ENCODE data around the gene CCDC9. TPM values are rescaled to one million over a fixed set of nuclear protein-coding genes. Genes with fewer than 3 reads are reported as not detected.

CCDC9 gene
- total and polyA plus RNA-seq, 2 of the 13 experiments (the other 11 are each of a cell fraction or from before 2014, with no cell fraction given): 2.9 to 6.3 TPM

DNA sequence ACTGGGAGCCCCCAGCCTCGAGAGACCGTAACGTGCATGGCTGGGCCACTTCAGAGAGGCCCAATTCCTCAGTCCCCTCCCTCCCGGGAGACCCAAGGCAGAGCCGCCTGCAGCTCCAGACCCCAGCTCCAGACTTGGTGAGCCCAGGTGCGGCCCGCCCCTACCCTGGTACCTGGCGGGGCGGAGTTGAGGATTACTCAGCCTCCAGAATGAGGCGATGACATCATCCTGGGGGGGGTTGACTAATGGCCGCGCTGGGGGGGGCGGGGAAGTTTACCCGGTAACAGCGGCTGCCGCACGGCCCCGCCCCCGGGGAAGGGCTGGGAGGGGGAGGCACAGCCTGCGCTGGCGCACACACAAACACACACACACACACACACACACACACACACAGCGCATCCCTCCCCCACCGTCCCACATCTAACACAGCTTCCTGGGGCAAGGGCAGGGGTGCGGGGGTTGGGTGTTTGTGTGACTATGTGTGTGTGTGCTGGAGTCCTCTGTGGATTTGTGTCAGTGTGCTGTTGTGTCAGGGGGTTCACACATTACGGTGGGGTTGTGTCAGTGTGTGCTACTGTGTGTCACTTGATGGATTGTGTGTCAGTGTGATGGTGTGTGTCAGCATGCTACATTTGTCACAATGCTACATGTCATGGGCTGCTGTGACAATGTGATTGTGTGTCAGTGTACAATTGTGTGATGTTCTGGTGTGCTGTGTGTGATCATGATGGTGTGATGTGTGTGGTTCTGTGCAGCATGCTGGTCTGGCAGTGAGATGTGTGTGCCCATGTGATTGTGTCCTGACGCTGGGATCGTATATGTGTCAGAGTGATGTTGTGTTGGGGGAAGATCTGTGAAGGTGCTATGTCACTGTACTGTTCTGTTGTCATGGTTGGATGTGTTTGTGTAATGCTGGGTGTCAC lies 15.1 kb upstream of the CCDC9 start (continued):
- TF ChIP-seq TFAP4 (IDR thresholded peaks at IDR 0.05; ENCODE audit: borderline replicate concordance, low read depth) (peak; percentile 16; the same call in 1 of the 2 replicates), YEATS4 (CRISPR knock-in tag; IDR thresholded peaks at IDR 0.05; ENCODE audit: borderline replicate concordance) (0 out of 2 replicates have a peak, but pooled peaks have one; percentile 43), HNRNPLL (IDR thresholded peaks at IDR 0.05; ENCODE audit: low read depth, low read length, poor library complexity, severe bottlenecking) (no peak), FOXP1 (IDR thresholded peaks at IDR 0.05) (no peak), FOXP1 (CRISPR knock-in tag; IDR thresholded peaks at IDR 0.05) (no peak; the same call in 1 of the 2 replicates), TOE1 (CRISPR knock-in tag; IDR thresholded peaks at IDR 0.05) (no peak), PHF20 (CRISPR knock-in tag; IDR thresholded peaks at IDR 0.05) (no peak), RBFOX2 (IDR thresholded peaks at IDR 0.05; ENCODE audit: low read depth, low read length) (no peak), ZNF780A (CRISPR knock-in tag; IDR thresholded peaks at IDR 0.05) (peak; percentile 54; the same call in 1 of the 2 replicates), ZNF75D (CRISPR knock-in tag; IDR thresholded peaks at IDR 0.05; ENCODE audit: borderline replicate concordance) (no peak), HOXA3 (CRISPR knock-in tag; IDR thresholded peaks at IDR 0.05) (no peak; the same call in 1 of the 2 replicates), ZZZ3 (CRISPR knock-in tag; IDR thresholded peaks at IDR 0.05; ENCODE audit: borderline replicate concordance) (no peak), HMG20B (CRISPR knock-in tag; conservative IDR thresholded peaks at IDR 0.05) (no peak), ISL2 (CRISPR knock-in tag; IDR thresholded peaks at IDR 0.05) (no peak), KLF9 (CRISPR knock-in tag; IDR thresholded peaks at IDR 0.05; ENCODE audit: low read depth) (no peak), ZNF768 (CRISPR knock-in tag; IDR thresholded peaks at IDR 0.05) (no peak), KLF11 (CRISPR knock-in tag; IDR thresholded peaks at IDR 0.05) (no peak), FOXK2 (IDR thresholded peaks at IDR 0.05) (no peak), ZNF530 (CRISPR knock-in tag; IDR thresholded peaks at IDR 0.05; ENCODE audit: low read depth) (no peak), NCOA1 (CRISPR knock-in tag; IDR thresholded peaks at IDR 0.05) (no peak)
- TF ChIP-seq, protein P1, sequence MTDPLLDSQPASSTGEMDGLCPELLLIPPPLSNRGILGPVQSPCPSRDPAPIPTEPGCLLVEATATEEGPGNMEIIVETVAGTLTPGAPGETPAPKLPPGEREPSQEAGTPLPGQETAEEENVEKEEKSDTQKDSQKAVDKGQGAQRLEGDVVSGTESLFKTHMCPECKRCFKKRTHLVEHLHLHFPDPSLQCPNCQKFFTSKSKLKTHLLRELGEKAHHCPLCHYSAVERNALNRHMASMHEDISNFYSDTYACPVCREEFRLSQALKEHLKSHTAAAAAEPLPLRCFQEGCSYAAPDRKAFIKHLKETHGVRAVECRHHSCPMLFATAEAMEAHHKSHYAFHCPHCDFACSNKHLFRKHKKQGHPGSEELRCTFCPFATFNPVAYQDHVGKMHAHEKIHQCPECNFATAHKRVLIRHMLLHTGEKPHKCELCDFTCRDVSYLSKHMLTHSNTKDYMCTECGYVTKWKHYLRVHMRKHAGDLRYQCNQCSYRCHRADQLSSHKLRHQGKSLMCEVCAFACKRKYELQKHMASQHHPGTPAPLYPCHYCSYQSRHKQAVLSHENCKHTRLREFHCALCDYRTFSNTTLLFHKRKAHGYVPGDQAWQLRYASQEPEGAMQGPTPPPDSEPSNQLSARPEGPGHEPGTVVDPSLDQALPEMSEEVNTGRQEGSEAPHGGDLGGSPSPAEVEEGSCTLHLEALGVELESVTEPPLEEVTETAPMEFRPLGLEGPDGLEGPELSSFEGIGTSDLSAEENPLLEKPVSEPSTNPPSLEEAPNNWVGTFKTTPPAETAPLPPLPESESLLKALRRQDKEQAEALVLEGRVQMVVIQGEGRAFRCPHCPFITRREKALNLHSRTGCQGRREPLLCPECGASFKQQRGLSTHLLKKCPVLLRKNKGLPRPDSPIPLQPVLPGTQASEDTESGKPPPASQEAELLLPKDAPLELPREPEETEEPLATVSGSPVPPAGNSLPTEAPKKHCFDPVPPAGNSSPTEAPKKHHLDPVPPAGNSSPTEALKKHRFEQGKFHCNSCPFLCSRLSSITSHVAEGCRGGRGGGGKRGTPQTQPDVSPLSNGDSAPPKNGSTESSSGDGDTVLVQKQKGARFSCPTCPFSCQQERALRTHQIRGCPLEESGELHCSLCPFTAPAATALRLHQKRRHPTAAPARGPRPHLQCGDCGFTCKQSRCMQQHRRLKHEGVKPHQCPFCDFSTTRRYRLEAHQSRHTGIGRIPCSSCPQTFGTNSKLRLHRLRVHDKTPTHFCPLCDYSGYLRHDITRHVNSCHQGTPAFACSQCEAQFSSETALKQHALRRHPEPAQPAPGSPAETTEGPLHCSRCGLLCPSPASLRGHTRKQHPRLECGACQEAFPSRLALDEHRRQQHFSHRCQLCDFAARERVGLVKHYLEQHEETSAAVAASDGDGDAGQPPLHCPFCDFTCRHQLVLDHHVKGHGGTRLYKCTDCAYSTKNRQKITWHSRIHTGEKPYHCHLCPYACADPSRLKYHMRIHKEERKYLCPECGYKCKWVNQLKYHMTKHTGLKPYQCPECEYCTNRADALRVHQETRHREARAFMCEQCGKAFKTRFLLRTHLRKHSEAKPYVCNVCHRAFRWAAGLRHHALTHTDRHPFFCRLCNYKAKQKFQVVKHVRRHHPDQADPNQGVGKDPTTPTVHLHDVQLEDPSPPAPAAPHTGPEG (CRISPR knock-in tag; IDR thresholded peaks at IDR 0.05): no peak
- TF ChIP-seq, protein P2, sequence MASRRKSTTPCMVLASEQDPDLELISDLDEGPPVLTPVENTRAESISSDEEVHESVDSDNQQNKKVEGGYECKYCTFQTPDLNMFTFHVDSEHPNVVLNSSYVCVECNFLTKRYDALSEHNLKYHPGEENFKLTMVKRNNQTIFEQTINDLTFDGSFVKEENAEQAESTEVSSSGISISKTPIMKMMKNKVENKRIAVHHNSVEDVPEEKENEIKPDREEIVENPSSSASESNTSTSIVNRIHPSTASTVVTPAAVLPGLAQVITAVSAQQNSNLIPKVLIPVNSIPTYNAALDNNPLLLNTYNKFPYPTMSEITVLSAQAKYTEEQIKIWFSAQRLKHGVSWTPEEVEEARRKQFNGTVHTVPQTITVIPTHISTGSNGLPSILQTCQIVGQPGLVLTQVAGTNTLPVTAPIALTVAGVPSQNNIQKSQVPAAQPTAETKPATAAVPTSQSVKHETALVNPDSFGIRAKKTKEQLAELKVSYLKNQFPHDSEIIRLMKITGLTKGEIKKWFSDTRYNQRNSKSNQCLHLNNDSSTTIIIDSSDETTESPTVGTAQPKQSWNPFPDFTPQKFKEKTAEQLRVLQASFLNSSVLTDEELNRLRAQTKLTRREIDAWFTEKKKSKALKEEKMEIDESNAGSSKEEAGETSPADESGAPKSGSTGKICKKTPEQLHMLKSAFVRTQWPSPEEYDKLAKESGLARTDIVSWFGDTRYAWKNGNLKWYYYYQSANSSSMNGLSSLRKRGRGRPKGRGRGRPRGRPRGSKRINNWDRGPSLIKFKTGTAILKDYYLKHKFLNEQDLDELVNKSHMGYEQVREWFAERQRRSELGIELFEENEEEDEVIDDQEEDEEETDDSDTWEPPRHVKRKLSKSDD (CRISPR knock-in tag; IDR thresholded peaks at IDR 0.05; ENCODE audit: low read depth): 0 out of 2 replicates have a peak, but pooled peaks have one; percentile 0
